A172 (cell line): ENCODE results near the gene KITLG. TPM values are rescaled to one million over a fixed set of nuclear protein-coding genes. Genes with fewer than 3 reads are reported as not detected.
"Not testable (repeated sequence)": the region's sequence is repeated elsewhere in the genome, so short reads cannot be mapped to it uniquely, and the experiment has no call there.

Experiments
- DNase-seq: peaks from one replicate; pipeline ENCODE4 v3.0.0-alpha.2; 2015; ENCODE audit warnings: low spot score
- total RNA-seq: library from RNA; depleted of rRNA; stranded (reverse); fragments of >200 nt; shearing (Covaris generic); gene quantifications from 2 replicates; pipeline ENCODE4 v1.2.3, GENCODE V29; 2014

KITLG gene
- total RNA-seq, 1 experiment from 2014 or later = 7.8 TPM

DNA sequence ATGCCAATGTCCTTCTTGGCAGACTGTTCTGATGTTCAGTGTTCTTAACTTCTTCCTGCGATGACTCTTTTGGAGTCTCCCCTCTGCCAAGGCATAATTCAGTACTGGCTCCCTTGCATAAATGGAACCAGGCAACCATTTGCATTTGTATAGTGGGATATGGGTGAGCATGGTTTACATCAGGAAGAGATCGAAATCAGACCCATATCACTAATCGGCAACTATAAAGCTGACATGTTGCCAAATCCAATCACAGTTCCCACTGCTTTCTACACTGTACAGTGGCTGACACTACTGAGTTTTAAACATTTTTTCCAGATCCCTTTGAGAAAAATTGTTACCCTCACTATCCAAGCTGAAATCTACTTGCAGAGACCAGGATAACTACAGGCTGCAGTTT lies 83.8 kb downstream of the KITLG start:
- no peak for DNase-seq

DNA sequence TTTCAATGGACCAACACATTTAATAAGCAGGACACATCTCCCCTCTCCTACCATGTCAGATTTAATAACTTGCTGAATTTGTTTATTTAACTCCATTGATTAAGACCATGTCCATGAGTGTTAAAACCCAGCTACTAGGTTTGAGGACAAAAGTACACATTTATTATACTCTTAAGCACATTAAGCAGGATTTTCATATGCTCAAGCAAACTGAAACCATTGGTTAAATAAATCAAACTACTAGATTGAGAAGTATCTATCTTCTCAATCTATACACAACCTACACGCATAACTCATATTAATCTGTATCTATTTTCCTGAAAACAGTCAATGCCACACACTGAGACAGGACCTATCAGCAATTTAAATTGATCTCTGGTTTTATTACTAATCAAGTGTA lies 85.2 kb downstream of the KITLG start:
- no peak for DNase-seq

DNA sequence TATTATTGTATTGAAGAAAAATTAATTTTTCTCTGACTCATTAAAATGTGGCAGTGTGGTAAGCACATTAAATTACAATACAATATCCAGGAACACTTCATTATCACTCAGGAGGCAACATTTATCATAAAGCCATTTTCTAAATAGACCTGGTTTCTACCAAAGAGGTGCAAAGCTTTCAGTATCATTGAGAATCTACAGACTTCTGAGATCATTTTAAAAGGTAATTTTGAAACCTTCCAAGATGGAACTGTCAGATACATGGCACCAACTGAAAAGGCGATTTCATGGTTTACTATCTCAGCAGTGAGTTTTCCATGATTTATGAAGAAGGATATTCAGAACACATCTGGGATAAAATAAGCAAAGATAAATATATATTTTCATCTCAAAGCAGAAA lies 85.8 kb downstream of the KITLG start:
- no peak for DNase-seq

DNA sequence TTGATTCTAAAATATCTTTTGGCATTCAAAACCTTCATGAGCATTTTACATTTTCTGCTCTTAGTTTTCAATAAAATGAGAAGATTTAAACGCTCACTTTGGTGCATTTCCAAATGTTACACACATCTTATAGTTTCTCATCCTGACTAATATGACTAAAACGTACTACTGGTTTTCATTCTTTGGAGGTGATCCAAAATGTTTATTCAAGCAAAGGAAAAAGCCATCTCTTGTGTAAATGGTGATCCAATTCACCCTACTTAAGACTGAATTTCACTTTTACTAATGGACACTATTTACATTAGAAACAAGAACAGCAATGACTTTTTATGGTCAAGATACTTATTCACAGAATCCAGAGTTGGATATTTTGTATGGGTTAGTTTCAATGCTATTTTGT lies 86.6 kb downstream of the KITLG start:
- peak; percentile 1 for DNase-seq

DNA sequence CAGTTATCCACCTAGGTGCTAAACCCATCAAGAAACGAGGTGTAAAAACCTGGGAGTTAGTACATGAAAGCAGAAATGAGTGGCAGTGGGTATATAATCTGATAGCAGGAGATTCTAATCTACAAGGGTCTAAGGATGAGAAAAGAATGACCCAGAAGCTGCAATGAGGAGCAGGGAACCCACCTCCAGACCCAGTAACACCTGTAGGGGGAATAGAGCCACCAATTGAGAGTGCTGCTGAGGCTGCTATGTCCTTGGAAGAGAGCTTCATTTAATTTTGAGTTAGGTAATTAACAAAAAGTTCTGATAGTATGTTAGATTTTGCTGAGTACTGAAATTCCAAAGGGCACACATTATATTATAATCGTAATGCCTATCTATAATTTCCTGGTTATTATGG lies 89.8 kb downstream of the KITLG start:
- no peak for DNase-seq

DNA sequence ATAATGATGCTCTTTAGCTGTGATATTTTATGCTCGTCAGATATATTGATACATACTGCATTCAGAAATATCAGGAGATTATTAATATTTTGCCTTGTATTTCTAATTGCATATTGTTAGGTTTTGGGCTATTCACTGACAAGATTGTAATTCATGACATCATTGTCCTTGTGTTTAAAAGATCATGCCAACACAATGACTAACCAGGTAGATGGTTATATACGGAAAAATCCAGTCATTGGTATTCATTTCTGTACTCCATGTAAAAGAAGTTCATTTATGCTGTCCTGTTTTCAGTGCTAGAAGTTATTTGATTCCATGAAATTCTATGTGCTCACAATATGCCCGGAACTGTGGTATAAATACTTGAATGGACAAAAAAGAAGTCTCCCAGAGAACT lies 107.5 kb downstream of the KITLG start:
- DNase-seq = peak; percentile 34

DNA sequence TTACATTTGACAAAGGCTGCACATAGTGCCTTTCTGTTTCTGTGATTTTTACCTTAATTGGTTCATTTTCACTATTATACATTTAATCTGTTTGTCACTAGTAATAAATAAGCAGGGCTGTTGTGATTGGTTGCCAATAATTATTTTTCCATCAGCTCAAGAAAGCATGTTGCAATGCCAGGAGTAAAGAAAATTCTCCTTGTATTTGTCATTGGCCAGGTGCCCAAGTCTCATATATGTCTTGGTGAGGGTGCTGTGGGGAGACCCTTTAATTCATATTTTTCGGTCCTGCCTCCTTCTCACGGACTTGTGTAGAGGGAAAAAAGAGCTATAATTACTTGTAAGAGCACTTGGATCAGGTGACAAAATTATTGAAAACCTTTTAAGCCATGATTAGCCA lies 108.0 kb downstream of the KITLG start:
- DNase-seq = no peak

DNA sequence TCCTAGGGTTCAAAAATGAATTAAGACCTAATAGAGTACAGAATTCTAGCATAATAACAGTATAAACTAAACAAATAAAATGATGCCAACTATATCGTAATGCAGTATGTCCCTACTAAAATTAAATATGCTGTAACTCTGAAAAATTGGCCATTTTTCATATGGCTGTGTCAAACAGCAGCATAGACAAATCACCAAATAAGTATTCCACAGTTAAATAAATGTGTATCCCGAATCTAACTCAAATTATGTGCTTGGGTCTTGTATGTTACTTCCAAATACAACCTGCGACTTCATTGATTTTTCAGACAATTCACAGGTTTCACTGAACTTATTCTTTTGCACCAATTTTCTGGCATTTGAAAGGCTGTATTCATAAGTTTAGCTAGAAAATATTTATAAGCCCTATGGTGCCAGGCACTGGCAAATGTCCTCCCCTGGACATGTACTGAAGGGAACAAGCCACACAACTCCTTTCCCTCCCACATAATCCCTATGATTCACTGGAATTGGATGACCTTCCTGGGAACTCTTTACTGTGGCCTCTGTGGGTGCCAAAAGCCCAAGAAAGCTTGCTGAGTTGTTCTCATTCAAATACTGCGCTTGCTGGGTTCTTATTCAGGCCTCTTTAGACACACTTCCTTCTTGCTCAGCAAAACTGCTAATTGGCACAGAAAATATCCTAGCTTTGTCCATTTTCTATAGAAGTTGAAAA lies 108.8 kb downstream of the KITLG start:
- DNase-seq = peak; percentile 75

DNA sequence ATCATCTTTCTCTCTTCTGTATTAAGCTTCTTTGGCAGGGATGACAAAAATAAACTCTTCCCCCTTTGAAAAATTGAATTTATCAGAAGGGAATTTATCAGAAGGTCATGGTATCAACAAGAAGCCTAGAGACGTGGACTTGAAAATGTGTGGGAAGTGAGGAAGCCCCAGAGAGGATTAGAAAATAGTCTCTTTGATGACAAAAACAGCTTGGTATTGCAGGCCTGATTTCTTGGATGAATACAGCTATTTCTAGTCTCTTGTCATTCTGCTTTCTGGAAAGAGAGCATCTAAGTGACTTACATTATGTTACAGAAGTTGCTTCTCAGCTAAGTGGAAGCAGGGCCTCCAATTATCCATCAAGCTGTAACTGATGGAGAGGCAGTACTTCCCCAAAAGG lies 111.1 kb downstream of the KITLG start:
- DNase-seq = no peak

DNA sequence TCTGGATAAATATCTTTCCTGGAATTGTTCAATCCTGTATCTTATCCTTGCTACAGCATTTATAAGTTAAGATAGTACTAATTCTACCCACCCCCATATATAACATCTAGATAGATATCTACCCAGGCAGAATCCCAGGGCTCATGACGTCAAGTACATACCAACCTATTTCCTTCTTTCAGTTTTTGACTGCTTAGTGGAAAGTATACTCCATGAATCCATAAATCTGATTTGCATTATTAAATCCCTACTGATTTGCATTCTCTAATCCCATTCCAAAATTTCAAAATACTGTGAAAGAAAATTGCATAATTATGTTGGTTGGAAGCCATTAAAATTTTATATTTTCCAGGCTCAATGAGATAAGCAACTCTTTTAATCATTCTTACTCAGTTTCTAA lies 111.7 kb downstream of the KITLG start:
- DNase-seq = no peak

DNA sequence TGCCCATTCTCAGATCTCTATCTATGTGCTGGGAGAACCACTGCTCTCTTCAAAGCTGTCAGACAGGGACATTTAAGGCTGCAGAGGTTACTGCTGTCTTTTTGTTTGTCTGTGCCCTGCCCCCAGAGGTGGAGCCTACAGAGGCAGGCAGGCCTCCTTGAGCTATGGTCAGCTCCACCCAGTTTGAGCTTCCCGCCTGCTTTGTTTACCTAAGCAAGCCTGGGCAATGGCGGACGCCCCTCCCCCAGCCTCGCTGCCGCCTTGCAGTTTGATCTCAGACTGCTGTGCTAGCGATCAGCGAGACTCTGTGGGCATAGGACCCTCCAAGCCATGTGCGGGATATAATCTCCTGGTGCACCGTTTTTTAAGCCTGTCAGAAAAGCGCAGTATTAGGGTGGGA lies 113.6 kb downstream of the KITLG start:
- DNase-seq = not testable (repeated sequence)

DNA sequence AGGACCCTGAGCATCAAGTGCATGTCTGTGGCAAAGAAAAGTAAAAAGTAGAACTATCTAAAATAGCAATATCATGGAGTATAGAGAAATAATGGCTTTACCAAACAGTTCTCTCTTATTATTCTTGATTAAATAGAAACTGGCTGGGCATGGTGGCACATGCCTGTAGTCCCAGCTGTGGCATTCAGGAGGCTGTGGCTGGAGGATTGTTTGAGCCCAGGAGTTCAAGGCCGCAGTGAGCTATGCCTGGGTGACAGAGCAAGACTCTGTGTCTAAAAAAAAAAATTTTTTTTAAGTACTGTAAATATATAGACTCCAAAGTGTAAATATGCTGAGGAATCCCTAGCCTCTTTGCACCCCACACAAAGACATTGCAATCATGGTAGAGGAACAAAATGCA lies 121.9 kb downstream of the KITLG start:
- DNase-seq = no peak

DNA sequence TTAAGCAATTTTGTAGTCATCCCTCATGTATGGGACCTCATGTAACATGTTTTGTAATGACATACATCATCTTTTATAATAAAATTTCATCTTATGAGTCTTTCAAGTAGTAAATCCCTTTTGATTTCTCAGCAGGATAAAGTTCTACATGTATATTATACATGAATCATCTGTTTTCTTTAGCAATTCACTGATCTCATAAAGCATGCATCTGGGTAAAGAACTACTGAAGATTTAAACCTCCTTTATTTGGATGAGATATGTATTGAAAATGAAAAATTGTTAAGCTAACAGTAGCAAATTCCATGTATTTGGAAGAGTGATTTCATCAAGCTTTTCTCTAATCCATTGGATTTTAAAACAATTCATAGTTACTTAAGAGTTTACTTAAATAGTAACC lies 126.9 kb downstream of the KITLG start:
- no peak for DNase-seq

DNA sequence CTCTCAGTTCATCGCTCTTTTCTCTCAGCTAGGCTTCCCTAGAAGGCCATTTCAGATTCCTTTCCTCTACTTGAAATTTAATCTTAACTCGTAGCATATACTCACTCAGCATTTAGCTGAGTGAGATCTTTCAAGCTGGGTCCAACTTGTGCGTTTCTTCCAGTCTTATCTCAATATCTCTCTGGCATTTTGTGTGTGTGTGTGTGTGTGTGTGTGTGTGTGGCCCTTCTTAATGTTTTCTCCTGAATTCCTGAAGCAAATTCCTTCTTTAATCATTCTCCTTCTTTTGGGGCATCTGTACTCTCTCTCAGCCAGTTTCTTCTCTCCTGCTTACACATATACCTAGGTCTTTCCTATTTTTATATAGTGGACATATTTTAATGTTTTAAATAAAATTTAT lies 129.1 kb downstream of the KITLG start:
- DNase-seq = no peak

DNA sequence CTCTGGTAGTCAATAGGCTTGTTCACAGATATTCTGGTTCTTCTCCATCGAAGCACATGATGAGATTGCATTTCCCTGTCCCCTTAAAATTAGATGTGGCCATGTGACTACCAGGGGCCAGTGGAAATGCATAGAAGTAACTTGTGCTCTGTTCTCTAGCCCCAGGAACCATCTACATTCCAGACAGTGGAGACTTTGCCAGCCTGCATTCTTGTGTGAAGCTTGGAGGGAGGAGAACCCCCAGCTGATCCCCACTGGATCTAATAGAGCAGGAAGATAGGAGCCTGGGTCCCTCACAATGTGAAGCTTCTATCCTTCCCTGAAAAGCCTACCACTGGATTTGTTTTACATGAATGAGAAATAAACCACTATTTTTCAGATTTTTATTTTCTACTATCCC lies 130.1 kb downstream of the KITLG start:
- no peak for DNase-seq

DNA sequence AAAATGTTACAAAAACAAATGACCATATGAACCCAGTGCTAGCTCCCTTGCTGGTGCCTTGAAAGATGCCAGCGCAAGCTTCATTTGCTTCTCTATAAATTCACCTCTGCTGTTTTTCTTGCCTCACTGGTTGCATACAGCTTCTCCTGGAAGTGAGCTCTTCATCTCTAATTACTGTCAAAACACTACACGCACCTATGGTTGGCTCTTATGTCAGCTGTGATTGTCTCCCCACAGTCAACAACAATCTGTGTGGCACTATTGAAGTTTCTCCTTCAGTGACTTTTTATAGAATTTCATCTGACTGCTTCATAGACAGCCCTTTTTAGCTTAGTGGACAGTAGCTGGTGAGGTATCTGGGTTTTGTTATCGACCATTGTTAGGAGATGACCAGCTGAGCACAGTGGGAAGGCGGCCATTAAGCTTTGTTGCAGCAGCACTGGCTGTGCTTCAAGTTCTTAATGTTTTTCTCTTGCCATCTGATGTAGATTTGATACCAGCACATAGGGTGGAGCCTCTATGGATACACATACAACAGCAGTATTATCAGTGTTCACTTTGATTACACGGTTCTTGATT lies 131.8 kb downstream of the KITLG start:
- DNase-seq = no peak

DNA sequence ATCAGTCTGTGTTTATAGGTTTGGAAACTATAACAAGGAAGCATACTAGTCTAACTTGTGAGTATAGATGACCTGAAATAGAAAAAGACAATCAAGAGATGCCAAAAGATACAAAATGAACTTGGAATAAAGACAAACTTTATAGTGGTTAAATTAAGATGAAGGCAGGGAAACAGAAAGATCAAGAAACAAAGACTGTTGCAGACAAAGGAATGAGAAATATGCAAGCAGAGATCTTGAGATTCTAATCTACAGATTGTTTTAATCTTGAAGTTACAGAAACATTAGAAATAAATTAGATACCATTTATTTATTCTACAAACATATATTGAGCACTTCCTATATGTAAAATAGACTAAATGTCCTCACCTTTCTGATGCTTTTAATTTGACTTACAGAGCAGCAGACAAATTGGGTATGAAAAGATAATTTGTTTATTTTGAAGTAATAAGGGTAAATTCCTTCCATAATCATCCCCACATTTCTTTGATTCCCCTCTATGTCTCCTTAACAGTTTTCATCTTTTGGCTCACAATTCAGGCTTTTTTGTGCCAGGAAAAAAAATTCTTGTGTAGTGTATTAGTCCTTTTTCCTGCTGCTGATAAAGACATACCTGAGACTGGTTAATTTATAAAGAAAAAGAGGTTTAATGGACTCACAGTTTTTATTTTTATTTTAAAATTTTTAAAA lies 134.4 kb downstream of the KITLG start:
- no peak for DNase-seq

DNA sequence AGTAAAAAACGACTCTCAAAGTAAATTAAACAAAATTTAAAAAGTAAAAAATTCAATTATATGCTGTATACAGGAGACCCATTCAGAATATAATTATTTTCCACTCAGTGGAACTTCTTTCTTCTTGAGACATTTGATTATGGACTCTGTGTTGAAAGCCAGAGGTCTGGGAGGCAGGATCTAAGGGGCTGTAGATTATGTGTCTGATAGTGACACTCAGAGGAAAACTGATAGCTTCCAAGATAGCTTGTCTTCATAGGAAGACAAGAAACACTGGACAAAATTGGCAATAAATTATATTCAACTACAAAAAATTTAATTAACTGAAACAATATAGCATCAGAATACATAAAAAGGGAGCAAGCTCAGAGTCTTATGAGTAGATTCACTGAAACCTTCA lies 135.8 kb downstream of the KITLG start:
- no peak for DNase-seq
